Stomach smooth muscle (tissue), 2 donors: ENCODE results near the gene F2RL3.

Source experiments
- H3K27ac ChIP-seq: one replicate; pipeline ENCODE4 v1.7.0; 2013; ENCODE audit warnings: mild to moderate bottlenecking, low read length, inconsistent platforms
- H3K27me3 ChIP-seq, 2 donors: one replicate each; pipeline ENCODE4 v1.7.0; 2013; ENCODE audit warnings: low read length in 2 of 2; ENCODE audit not compliant: insufficient read depth in 2 of 2, control insufficient read depth in 1 of 2
- H3K36me3 ChIP-seq, 2 donors: one replicate each; pipeline ENCODE4 v1.7.0; 2013; ENCODE audit warnings: low read length in 2 of 2; ENCODE audit not compliant: control insufficient read depth in 2 of 2, insufficient read depth in 2 of 2
- H3K4me1 ChIP-seq: one replicate; pipeline ENCODE4 v1.7.0; 2013; ENCODE audit warnings: low read length; ENCODE audit not compliant: control insufficient read depth, insufficient read depth
- H3K4me3 ChIP-seq, 2 donors: one replicate each; pipeline ENCODE4 v1.7.0; 2013; ENCODE audit warnings: low read length in 2 of 2
- H3K9ac ChIP-seq, 2 donors: one replicate each; pipeline ENCODE4 v1.7.0; 2013; ENCODE audit warnings: low read length in 2 of 2, mild to moderate bottlenecking in 1 of 2
- H3K9me3 ChIP-seq, 2 donors: one replicate each; pipeline ENCODE4 v1.7.0; 2013; ENCODE audit warnings: low read length in 2 of 2; ENCODE audit not compliant: control insufficient read depth in 2 of 2
- donor health status: healthy.
- donor health status: Pancreatic carcinoma.

Gene F2RL3

GRCh38 chr19:16904599-16904998 is 15.8 kb downstream of the F2RL3 start:
- H3K4me3 ChIP-seq = no peak overlapping the region
- peaks cover 2 to 4% of the 10 kb centered on the region in 2 donors for H3K27me3 ChIP-seq
- H3K9me3 ChIP-seq = no peaks in the 10 kb centered on the region
- H3K27ac ChIP-seq = no peak overlapping the region
- H3K4me1 ChIP-seq = no peaks in the 10 kb centered on the region
- H3K36me3 ChIP-seq = no peaks in the 10 kb centered on the region
- no peak overlapping the region for H3K9ac ChIP-seq

GRCh38 chr19:16908759-16909158 is 20.0 kb downstream of the F2RL3 start:
- no peaks in the 10 kb centered on the region for H3K36me3 ChIP-seq
- peaks cover 7 to 17% of the 10 kb centered on the region in 2 donors for H3K9me3 ChIP-seq
- no peak overlapping the region for H3K27ac ChIP-seq
- H3K27me3 ChIP-seq = peaks cover 0 to 4% of the 10 kb centered on the region in 2 donors
- no peaks in the 10 kb centered on the region for H3K4me1 ChIP-seq
- no peak overlapping the region for H3K4me3 ChIP-seq
- no peak overlapping the region for H3K9ac ChIP-seq

GRCh38 chr19:16911046-16911445 is 22.2 kb downstream of the F2RL3 start:
- Histone ChIP-seq H3K4me3 (no peak overlapping the region), H3K27ac (no peak overlapping the region), H3K36me3 (no peaks in the 10 kb centered on the region), H3K4me1 (no peaks in the 10 kb centered on the region), H3K9ac (no peak overlapping the region), H3K27me3 (no peaks in the 10 kb centered on the region), H3K9me3 (peaks cover 7 to 33% of the 10 kb centered on the region in 2 donors)

- Histone ChIP-seq H3K27ac (no peak overlapping the region), H3K27me3 (no peaks in the 10 kb centered on the region), H3K4me1 (no peaks in the 10 kb centered on the region), H3K4me3 (no peak overlapping the region), H3K9ac (no peak overlapping the region), H3K9me3 (peaks cover 7 to 33% of the 10 kb centered on the region in 2 donors), H3K36me3 (no peaks in the 10 kb centered on the region)
These were observed 24.0 kb downstream of the F2RL3 start for GRCh38 chr19:16912780-16913179.

GRCh38 chr19:16914421-16914820 is 25.6 kb downstream of the F2RL3 start:
- no peaks in the 10 kb centered on the region for H3K36me3 ChIP-seq
- H3K4me1 ChIP-seq = no peaks in the 10 kb centered on the region
- peaks cover 11 to 35% of the 10 kb centered on the region in 2 donors for H3K9me3 ChIP-seq
- H3K27ac ChIP-seq = no peak overlapping the region
- no peaks in the 10 kb centered on the region for H3K27me3 ChIP-seq
- H3K4me3 ChIP-seq = no peak overlapping the region
- H3K9ac ChIP-seq = no peak overlapping the region

- H3K27ac ChIP-seq = no peak overlapping the region
- H3K27me3 ChIP-seq = no peaks in the 10 kb centered on the region
- no peak overlapping the region for H3K4me3 ChIP-seq
- H3K9ac ChIP-seq = no peak overlapping the region
- H3K9me3 ChIP-seq = peaks cover 15 to 40% of the 10 kb centered on the region in 2 donors
- no peaks in the 10 kb centered on the region for H3K36me3 ChIP-seq
- no peaks in the 10 kb centered on the region for H3K4me1 ChIP-seq
These were observed 26.3 kb downstream of the F2RL3 start for GRCh38 chr19:16915135-16915534.

- no peak overlapping the region for H3K27ac ChIP-seq
- H3K4me3 ChIP-seq = no peak overlapping the region
- H3K4me1 ChIP-seq = no peaks in the 10 kb centered on the region
- H3K27me3 ChIP-seq = no peaks in the 10 kb centered on the region
- H3K9me3 ChIP-seq = peaks cover 15 to 40% of the 10 kb centered on the region in 2 donors
- no peak overlapping the region for H3K9ac ChIP-seq
- no peaks in the 10 kb centered on the region for H3K36me3 ChIP-seq
These were observed 26.9 kb downstream of the F2RL3 start for GRCh38 chr19:16915734-16916133.

- Histone ChIP-seq H3K4me1 (no peaks in the 10 kb centered on the region), H3K27me3 (no peaks in the 10 kb centered on the region), H3K36me3 (no peaks in the 10 kb centered on the region), H3K4me3 (no peak overlapping the region), H3K27ac (no peak overlapping the region), H3K9me3 (peaks cover 15 to 37% of the 10 kb centered on the region in 2 donors), H3K9ac (no peak overlapping the region)
These were observed 28.6 kb downstream of the F2RL3 start for GRCh38 chr19:16917401-16917800.

GRCh38 chr19:16919496-16919895 is 30.7 kb downstream of the F2RL3 start:
- no peaks in the 10 kb centered on the region for H3K27me3 ChIP-seq
- H3K4me1 ChIP-seq = no peaks in the 10 kb centered on the region
- no peak overlapping the region for H3K4me3 ChIP-seq
- H3K27ac ChIP-seq = no peak overlapping the region
- no peaks in the 10 kb centered on the region for H3K36me3 ChIP-seq
- H3K9me3 ChIP-seq = peaks cover 8 to 19% of the 10 kb centered on the region in 2 donors
- H3K9ac ChIP-seq = no peak overlapping the region

GRCh38 chr19:16920816-16921529 is 32.2 kb downstream of the F2RL3 start:
- Histone ChIP-seq H3K4me1 (no peaks in the 10 kb centered on the region), H3K9me3 (peaks cover 8 to 16% of the 10 kb centered on the region in 2 donors), H3K27ac (no peak overlapping the region), H3K9ac (no peak overlapping the region), H3K27me3 (no peaks in the 10 kb centered on the region), H3K4me3 (no peak overlapping the region), H3K36me3 (no peaks in the 10 kb centered on the region)

GRCh38 chr19:16921766-16922591 is 33.2 kb downstream of the F2RL3 start:
- Histone ChIP-seq H3K9me3 (peaks cover 8 to 16% of the 10 kb centered on the region in 2 donors), H3K4me1 (no peaks in the 10 kb centered on the region), H3K27me3 (no peaks in the 10 kb centered on the region), H3K27ac (no peak overlapping the region), H3K36me3 (no peaks in the 10 kb centered on the region), H3K4me3 (no peak overlapping the region), H3K9ac (no peak overlapping the region)
